ENCODE results near the gene TP53RK. TPM values are rescaled to one million over a fixed set of nuclear protein-coding genes. Genes with fewer than 3 reads are reported as not detected.

TP53RK gene
- total and polyA plus RNA-seq, 2 of the 13 experiments (the other 11 are each of a cell fraction or from before 2014, with no cell fraction given) = 12.9 to 25.5 TPM

DNA sequence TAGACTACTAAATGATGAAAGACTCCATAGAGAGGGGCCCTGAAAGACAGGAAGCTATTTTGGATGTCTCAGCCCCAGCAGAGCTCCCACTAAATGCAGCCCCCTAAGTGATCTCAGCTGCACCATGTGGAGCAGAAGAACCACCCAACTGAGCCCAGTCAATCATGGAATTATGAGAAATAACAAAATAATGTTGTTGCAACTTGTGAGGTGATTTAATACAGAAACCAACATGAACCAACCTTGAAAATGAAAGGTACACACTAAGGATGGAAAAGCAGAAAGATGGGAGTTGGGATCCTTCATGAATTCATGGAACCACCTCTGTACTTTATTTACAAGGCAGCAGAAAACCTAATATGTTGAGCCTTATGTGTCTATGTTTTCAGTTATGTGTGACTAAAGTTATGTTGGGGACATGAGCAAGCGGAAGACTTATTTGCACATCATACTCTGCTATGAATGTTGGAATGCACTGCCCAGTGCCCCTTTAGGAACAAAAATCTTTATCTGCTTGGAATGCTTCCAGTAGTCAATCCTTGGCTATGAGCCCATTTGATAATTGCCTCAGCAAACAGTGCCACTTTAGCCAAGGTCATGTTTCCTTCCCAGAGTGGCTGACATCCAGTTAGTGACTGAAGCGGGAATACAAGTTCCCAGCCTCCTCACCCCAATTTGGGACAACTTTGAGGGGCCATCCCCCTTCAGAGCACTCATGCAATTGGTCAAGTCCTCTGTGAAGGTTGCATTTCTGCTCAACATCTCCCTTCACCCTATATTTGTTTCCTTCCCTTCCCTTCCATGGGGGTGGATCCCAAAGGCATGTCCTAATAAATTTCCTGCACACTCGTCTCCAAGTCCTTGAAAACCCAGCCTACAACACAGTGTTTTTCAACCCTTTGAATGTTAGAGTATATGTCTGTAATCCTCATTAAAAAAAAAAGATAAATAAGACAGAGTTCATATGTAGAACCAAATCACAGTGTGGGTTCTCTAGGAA is 18.4 kb downstream of the TP53RK start (continued):
- TF ChIP-seq HOMEZ (CRISPR knock-in tag; IDR thresholded peaks at IDR 0.05; ENCODE audit: low read depth) (peak; percentile 71; the same call in 1 of the 2 replicates), KLF9 (CRISPR knock-in tag; IDR thresholded peaks at IDR 0.05; ENCODE audit: low read depth) (peak; percentile 87), DZIP1 (CRISPR knock-in tag; IDR thresholded peaks at IDR 0.05) (no peak; the same call in 1 of the 2 replicates), ZNF501 (CRISPR knock-in tag; IDR thresholded peaks at IDR 0.05) (0 out of 2 replicates have a peak, but pooled peaks have one; percentile 65), SMC3 (IDR thresholded peaks at IDR 0.05; ENCODE audit: low read length) (peak; percentile 43; the same call in 1 of the 2 replicates), POGK (CRISPR knock-in tag; conservative IDR thresholded peaks at IDR 0.05) (peak; percentile 83), KDM5B (CRISPR knock-in tag; IDR thresholded peaks at IDR 0.05; ENCODE audit: borderline replicate concordance) (0 out of 2 replicates have a peak, but pooled peaks have one; percentile 25), ZFP62 (CRISPR knock-in tag; IDR thresholded peaks at IDR 0.05) (no peak), ATAD3A (CRISPR knock-in tag; IDR thresholded peaks at IDR 0.05) (no peak), ZFP36 (IDR thresholded peaks at IDR 0.05; ENCODE audit: borderline replicate concordance, low read depth, low read length, partially characterized antibody) (no peak), ARNT2 (CRISPR knock-in tag; IDR thresholded peaks at IDR 0.05; ENCODE audit: low read depth) (peak; percentile 92), U2AF2 (IDR thresholded peaks at IDR 0.05; ENCODE audit: low read depth, low read length) (no peak), ZNF615 (CRISPR knock-in tag; IDR thresholded peaks at IDR 0.05; ENCODE audit: borderline replicate concordance) (no peak), ZNF839 (CRISPR knock-in tag; IDR thresholded peaks at IDR 0.05; ENCODE audit: borderline replicate concordance) (no peak), ZFP82 (CRISPR knock-in tag; IDR thresholded peaks at IDR 0.05; ENCODE audit: borderline replicate concordance) (peak; percentile 71; the same call in 1 of the 2 replicates), HOXA7 (CRISPR knock-in tag; IDR thresholded peaks at IDR 0.05) (no peak), DPF2 (CRISPR knock-in tag; IDR thresholded peaks at IDR 0.05; ENCODE audit: borderline replicate concordance, low read depth) (peak; percentile 86), TMF1 (CRISPR knock-in tag; IDR thresholded peaks at IDR 0.05; ENCODE audit: low read depth) (no peak), SMYD3 (CRISPR knock-in tag; IDR thresholded peaks at IDR 0.05) (no peak)
- TF ChIP-seq, protein P1, sequence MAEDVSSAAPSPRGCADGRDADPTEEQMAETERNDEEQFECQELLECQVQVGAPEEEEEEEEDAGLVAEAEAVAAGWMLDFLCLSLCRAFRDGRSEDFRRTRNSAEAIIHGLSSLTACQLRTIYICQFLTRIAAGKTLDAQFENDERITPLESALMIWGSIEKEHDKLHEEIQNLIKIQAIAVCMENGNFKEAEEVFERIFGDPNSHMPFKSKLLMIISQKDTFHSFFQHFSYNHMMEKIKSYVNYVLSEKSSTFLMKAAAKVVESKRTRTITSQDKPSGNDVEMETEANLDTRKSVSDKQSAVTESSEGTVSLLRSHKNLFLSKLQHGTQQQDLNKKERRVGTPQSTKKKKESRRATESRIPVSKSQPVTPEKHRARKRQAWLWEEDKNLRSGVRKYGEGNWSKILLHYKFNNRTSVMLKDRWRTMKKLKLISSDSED (CRISPR knock-in tag; IDR thresholded peaks at IDR 0.05) = 0 out of 2 replicates have a peak, but pooled peaks have one; percentile 55
- TF ChIP-seq, protein P2, sequence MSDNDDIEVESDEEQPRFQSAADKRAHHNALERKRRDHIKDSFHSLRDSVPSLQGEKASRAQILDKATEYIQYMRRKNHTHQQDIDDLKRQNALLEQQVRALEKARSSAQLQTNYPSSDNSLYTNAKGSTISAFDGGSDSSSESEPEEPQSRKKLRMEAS (IDR thresholded peaks at IDR 0.05) = peak; percentile 52

Measured in HepG2 (cell line).